ENCODE data around the gene ZDHHC19.
"Not testable (repeated sequence)": the region's sequence is repeated elsewhere in the genome, so short reads cannot be mapped to it uniquely, and the experiment has no call there.

The ZDHHC19 gene, protein sequence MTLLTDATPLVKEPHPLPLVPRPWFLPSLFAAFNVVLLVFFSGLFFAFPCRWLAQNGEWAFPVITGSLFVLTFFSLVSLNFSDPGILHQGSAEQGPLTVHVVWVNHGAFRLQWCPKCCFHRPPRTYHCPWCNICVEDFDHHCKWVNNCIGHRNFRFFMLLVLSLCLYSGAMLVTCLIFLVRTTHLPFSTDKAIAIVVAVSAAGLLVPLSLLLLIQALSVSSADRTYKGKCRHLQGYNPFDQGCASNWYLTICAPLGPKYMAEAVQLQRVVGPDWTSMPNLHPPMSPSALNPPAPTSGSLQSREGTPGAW

DNA sequence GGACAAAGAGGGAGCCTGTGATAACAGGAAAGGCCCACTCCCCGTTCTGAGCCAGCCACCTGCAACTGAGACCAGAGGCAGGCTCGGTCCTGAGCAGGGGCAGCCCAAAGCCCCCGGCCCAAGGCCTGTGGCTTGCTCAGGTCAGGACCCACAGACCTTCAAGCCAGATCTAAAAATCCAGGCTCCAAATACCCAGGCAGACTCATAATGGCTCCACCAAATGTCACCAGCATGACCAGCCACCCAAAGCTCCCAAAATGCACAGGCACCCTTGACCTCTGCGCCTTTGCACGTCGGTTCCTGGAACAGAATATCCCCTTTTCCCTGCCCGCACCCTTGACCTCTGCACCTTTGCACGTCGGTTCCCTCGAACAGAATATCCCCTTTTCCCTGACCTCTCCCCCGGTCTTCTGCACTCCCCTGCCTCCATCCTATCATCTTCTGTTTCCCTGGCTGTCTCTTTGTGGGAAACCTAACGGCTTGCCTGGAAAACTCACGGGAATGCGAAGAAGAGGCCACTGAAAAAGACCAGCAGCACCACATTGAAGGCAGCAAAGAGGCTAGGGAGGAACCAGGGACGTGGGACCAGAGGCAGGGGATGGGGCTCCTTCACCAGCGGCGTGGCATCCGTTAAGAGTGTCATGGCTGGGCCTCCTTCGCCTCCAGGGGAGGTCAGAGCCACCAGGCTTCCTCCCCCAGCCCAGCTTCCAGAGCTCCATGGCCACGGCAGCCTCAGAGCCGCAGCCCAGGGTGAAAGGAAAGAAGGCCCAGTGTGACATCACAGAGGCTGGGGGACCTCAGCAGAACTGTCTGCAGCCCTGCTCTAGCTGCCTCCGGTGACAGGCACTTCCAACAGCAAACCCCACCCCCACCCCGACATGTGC lies at the start of gene ZDHHC19:
ZDHHC19 (minus strand) TSS at position 728 of the 884 bp plus-strand sequence; CDS start at position 643, 85 bp downstream.
- no peak for DNase-seq

DNA sequence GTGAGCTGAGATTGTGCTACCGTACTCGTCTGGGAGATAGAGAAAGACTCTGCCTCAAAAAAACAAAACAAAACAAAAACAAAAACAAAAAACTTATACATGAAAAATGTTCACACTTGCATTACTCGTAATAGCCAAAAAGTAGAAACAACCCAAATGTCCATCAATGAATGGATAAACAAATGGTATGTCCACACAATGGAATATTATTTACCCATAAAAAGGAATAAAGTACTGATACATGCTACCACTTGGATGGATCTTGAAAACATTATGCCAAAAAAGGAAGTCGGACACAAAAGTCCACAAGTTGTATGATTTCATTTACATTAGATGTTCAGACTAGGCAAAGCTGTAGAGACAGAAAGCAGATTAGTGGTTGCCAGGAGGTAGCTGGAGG lies 49.6 kb upstream of the ZDHHC19 start:
- DNase-seq: no peak

DNA sequence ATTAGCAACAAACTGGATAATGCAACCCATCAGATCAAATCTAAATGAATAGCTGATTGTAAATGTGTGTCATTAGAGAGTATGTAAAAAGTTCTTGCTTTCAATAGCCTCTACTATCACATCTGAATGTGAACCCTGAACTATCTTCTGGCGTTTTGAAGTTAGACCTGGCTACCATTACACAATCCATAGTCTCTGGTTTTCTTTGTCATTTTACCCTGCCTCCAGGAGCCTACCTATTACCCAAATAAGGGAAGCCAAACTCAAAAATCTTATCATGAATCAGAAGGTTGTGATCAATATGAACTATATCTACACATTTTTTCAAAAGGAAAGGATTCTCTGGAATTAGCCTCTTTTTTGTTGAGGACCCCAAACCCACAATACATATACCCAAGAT lies 44.6 kb upstream of the ZDHHC19 start:
- DNase-seq: no peak

DNA sequence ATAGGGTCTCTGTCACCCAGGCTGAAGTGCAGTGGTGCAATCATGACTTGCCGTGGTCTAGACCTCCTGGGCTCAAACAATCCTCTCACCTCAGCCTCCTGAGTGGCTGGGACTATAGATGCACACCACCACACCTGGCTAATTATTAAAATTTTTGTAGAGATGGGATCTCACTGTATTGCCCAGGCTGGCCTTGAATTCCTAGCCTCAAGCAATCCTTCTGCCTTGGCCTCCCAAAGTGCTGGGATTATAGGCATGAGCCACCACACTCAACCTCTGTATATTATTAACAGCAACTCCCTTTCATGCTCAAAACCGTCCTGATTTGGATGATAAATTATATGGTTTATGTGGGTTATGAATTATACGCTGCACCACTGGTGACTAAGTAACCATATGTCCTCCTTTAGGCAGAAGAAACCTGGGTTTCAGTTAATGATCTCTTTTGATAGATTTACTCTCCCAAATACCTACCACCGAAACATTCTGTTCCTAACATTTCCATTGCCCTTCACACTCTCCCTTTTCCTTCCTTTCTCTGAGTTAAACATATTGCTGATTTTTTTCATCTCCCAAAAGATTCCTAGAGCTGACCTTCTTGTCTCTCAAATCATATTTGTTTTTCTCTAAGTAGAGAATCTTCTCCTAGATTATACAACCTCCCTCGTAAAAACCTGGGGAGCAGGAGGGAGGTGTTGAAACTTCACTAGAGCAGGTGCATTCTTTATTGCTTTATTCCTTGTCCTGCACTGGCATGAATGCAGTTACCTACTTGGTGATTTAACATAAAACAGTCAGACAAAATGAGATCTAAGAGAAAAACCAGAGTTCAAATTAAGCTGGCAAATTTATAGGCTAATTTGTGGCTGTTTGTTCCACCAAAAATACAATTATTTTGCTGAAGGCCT lies 43.4 kb upstream of the ZDHHC19 start:
- no peak for DNase-seq

DNA sequence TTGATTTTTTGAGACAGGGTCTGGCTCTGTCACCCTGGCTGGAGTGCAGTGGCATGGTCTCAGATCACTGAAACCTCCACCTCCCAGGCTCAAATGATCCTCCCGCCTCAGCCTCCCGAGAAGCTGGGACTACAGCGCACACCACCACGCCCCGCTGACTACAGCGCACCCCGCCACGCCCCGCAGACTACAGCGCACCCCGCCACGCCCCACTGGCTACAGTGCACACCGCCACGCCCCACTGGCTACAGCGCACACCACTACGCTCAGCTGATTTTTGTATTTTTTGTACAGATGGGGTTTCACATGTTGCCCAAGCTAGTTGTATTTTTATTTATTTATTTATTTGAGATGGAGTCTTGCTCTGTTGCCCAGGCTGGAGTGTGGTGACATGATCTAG lies 40.7 kb upstream of the ZDHHC19 start:
- DNase-seq: no peak

DNA sequence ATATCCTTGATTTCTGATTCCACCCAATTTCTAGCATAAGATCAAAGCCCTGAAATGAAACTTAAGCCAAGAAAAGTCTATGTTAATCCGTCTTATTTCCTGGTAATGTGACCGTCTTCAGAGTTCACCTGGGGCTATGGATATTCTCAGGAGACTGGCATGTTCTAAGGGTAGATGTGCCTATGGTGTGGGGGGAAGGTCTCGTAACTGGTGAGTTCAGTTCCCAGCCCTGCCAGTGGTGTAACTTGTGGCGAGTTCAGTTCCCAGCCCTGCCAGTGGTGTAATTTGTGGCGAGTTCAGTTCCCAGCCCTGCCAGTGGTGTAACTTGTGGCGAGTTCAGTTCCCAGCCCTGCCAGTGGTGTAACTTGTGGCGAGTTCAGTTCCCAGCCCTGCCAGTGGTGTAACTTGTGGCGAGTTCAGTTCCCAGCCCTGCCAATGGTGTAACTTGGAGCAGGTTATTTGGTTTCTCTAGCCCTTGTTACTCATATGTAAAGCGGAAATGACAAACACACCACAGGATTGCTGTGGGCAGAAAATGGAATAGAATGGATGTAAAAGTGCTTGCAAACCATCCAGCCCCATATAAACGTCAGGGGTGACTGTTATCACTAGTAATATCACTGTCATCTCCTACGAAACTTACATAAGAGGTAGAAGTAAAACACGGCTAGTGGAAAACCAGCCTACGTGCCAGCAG lies 35.6 kb upstream of the ZDHHC19 start:
- no peak for DNase-seq

DNA sequence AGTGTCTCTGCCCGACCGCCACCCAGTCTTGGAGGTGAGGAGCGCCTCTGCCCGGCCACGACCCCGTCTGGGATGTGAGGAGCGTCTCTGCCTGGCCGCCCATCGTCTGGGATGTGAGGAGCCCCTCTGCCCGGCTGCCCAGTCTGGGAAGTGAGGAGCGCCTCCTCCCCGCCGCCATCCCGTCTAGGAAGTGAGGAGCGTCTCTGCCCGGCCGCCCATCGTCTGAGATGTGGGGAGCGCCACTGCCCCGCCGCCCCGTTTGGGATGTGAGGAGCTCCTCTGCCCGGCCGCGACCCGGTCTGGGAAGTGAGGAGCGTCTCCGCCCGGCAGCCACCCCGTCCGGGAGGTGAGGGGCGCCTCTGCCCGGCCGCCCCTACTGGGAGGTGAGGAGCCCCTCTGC lies 33.0 kb upstream of the ZDHHC19 start:
- not testable (repeated sequence) for DNase-seq

DNA sequence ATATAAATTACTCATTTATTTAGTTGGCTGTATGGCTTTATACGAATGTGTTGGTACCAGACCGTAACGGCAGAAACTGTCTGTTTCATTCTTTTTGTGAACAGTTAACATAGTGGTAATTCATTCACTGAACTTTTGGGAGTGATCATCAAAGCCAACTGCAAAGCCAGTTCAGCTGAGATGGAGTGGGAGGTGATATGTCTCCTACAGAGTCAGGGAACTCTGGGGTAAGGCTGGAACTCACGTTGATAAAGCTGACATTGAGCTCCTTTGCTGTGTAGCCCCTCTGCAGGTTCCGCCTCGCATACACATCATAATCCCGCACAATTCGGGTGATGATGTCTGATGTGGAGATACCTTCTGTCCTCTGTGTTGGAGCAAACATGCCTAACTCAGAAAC lies 30.5 kb upstream of the ZDHHC19 start:
- no peak for DNase-seq

DNA sequence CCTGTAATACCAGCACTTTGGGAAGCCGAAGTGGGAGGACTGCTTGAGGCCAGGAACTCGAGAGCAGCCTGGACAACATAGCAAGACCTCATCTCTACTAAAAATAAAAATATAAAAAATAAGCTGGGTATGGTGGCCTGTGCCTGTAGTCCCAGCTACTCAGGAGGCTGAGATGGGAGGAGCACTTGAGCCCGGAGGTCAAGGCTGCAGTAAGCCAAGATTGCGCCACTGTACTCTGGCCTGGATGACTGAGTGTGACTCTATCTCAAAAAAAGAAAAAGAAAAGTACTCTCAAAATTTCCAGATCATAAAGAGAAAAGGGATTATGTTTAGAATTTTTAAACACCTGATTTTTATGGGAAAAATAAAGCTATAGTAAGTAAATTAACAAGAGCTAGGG lies 29.2 kb upstream of the ZDHHC19 start:
- no peak for DNase-seq

DNA sequence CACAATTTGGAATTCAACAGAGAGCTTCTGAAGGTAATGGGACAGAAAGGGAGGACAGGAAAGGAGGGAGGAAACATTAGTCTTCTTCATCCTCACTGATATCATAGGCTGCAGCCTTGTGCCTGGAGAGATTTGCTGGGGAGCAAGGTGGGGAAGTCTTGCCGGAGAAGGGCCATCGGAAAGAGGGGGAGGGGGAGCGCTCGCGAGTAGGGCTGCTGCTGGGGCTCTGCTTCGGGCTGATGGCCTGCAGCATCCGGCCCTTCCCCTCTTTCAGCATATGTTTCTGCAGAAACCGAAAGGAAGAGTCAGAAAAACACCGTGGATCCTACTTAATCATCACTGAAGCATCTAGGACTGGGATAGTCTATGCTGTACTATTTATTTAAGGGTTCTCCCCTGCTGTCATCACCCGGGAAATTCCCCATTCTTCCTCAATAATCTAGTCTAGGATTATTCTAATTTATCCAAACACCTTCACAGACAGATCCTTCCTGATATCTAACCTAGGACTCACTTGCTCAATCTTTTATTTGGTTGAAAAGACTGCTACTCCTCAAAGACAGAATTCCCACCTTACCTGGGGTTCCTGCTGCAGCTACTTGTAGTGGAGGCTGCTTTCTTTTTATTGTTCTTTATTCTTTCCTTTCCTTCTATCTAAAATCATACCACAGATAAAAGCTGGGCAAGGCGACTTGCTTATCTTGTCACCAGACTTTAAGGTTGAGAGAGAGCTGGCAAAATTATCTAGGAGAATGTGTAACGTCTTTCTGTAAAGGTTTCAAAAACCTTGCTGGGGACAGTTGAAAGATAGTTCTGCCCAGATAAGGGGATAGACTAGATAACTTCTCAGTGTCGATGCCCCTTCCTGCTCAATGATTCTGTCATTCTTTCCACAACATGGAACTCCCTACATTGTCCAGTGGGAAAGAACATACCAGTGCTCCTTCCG lies 27.7 kb upstream of the ZDHHC19 start:
- DNase-seq: no peak

DNA sequence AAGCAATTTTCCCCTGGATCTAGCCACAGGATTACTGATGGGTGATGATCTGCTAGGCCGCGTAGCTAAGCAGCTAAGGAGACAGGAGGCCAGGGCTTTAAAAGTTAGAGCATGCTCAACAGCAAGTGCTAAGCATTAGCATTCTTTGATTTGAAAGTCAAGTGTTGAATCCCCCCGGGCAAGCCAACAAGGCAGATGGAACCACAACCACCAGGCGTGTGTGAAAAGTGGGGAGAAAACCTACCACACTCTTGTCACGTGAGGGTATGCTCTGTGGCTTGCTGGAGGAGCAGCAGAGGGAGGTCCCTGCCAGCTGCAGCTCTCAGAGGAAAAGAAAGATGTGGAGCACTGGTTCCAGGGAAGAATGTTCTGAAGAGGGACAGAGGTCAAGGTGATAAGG lies 26.0 kb upstream of the ZDHHC19 start:
- DNase-seq: no peak

DNA sequence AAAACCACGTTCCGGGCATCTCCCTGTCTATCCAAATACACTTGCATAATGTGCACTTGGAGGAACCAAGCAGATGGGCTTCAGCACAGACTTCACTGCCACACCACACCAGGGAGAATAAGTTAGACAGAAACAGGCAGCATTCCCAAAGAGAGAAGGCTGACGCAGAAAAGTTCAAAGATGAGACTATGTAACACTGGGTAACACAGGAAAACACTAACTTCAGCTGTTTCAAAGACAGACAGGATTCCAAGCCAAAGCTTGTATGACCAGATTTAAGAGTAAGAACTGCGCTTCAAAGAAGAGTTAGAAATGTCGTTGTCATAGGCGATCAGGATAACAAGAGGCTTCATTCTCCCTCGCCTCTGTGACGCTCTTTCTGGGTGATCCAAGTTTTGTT lies 25.0 kb upstream of the ZDHHC19 start:
- DNase-seq: no peak

DNA sequence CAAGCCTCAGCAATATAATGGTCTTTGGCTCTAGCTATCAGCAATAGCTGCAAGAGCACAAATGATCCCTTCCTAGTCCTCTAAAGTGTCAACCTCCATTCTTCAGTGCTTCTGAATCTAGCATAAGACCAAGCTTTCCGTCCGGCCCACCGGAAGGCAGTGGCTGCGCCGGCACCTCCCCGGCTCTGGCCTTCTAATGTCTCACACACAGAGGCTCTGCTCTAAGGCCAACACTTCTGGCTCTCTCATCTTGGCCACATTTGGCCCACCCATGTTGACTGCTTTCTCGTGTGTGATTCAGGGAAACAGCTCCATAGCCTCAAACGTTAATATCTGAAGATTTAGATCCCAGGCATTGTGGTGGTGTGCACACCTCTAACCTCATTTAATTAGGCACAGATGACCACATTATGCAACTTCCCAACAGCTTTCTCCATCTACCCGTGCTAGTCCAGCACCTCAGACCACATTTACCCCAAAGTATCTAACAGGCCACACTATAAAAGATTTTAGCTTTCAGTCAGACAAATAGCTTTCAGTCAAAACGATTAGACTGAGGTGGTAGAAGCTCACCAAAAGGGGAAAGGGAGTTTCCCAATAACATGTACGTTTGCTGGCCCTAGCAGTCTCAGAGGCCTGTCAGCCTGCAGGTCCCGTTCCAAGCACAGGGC lies 24.4 kb upstream of the ZDHHC19 start:
- no peak for DNase-seq

DNA sequence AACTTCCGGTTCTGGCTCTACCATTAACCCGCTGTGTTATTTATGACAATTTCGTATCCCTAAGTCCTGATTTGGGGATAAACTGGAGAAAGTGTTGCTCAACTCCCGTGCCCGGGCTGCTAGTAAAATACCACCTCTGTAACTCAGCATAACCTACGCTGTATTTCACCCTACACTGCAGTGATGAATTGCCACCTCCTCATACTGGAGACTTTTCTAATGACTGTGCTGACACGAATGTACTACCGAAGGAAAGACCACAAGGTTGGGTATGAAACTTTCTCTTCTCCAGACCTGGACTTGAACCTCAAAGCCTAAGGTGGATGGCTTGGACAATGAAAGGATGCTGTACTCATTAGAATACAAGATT lies 21.7 kb upstream of the ZDHHC19 start:
- DNase-seq: no peak

DNA sequence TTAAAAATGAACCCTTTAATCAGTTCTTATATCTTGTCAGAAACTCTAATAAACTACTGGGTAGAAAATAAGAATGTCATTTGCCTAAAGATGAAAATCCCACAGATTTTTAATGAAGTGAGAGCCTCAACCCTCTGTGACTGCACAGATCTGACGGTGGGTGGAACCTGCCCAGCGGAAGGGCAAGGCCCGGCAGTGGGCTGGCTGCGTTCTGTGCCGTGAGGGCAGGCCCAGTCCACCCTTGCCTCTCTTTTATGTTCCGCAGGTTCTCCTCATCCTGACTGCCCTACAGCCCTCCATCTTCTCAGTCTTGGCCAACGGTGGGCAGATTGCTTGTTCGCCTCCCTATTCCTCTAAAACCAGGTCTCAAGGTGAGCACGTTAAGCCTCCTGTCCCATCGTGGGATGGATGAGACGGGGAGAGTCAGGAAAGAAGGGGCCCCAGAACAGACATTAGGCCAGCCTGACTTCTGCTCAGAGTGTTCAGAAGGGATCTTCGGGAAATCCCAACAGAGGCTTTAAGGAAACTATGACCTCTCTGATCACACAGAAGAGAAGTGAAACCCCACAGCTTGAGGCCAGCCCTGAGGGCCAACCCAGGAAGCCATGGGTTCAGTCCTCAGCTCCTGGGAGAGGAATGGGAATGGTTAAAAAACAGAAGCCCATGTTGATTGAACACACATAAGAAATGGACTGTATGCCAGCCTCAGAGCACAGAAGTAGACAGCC lies 21.1 kb upstream of the ZDHHC19 start:
- DNase-seq: no peak

DNA sequence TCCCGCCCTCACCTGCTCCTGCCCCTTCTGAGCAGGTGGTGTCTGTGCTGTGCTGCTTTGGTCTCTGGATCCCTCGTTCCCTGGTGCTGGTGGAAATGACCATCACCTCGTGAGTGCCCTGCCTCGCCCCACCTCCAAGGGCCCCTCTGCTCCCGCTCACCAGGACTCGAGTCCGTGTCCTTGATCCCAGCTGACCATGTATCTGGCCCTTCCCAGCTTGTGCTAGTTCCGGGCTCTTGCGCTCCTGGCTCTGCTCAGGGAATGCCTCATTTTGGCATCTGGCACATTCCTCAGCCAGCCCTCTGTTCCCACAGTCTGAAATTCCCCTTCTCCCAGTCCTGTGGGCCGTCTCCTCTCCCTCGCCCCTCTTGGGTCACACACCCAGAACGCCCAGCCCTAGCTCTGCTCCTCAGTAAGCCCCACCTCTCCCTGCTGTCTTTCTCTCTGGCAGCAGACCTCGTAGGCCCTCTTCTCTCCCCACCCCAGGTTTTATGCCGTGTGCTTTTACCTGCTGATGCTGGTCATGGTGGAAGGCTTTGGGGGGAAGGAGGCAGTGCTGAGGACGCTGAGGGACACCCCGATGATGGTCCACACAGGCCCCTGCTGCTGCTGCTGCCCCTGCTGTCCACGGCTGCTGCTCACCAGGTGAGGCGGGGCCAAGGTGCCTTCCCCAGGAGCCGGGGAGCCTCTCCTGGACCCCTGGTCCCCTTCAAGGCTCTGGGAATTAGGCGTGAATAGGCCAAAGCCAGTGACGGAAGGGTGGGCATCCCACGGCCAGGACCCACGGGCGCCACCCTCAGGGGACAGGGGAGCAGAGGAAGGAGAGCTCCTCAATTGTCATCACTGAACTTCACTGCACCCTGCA lies 16.7 kb upstream of the ZDHHC19 start:
- DNase-seq: no peak

DNA sequence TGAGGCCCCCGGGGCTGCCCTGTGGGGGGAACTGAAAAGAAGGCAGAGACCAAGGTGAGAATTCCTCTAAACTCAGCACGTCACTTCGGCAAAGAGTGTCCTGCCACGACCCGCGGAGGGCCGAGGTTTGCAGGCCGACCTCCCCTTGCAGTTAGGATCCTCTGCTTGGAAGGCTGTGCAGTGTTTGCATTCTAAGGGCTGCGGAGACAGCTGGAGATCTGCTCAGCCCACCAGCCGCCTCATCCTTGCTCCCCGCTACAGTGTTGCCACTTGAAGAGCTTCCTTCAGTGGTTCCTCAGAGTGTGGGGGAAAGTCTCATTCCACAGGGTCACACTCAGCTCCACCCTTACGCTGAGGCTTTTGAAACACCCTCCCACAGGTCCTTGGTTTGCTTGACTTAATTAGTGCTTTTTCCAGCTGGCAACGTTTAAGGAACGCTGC lies 15.9 kb upstream of the ZDHHC19 start:
- no peak for DNase-seq

DNA sequence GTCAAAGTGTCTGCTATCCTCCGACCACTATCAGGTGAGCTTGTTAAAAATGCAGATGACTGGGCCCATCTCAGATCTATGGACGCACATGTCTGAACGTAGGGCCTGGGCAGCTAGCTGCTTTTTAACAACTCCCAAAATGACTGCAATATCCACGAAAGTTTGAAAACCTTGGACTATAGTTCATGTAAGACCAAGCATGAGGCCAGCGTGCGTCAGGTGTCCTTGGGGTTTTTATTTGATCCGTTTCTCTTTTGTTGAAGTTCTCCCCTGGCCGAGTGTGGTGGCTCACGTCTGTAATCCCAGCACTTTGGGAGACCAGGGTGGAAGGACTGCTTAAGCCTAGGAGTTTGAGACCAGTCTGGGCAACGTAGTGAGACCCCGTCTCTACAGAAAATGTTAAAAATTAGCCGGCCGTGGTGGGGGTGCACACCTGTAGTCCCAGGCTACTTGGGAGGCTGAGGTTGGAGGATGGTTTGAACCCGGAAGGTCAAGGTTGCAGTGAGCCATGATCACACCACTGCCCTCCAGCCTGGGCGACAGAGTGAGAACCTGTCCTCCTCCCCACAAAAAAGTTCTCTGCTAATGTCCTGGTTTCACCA lies 14.7 kb upstream of the ZDHHC19 start:
- DNase-seq: no peak

DNA sequence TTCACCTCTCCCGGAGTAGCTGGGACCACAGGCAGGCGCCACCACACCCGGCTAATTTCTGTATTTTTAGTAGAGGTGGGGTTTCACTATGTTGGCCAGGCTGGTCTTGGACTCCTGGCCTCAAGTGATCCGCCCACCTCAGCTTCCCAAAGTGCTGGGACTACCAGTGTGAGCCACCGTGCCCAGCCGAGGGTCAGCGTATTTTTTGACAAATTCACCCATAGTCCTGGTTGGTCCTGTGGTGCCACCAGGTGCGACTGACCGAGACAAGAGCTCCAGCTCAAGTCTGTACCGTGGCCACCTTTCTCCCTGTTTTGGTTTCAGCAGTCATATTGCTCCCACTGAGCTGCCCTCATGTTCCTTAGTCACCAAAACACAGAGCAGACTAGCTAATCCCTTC lies 13.9 kb upstream of the ZDHHC19 start:
- no peak for DNase-seq
